ENCODE results near the gene ATP6V1E1.
"Not testable (repeated sequence)": the region's sequence is repeated elsewhere in the genome, so short reads cannot be mapped to it uniquely, and the experiment has no call there.

ATP6V1E1 gene

DNA sequence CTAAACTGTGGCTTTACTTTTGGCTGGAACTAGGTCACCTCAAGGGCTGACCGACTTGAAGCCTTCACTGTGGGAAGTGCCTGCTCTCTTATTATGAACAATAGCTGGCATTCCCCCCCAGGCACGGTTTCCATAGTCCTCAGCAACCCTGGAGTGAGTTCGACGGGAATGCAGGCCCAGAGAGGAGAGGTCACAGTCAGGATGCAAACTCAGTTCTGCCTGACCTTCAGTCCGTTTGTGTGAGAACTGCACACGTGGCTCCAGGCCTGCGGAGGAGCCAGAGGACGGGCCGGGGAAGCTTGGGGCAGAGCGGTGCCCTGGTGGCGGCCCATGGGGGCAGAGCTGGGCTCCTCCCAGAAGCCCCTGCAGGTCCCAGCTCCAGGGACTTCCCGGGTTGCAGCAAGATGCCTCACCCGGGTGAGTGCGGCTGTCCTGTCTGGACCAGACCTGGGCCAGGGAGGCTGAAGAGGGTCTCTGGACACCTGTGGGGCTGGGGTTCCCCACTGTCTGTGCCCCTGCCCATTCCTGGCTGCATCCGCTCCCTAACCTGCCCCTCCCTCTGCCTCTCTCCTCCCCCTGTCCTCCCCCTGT lies 48.0 kb downstream of the ATP6V1E1 start:
- no peak for DNase-seq

DNA sequence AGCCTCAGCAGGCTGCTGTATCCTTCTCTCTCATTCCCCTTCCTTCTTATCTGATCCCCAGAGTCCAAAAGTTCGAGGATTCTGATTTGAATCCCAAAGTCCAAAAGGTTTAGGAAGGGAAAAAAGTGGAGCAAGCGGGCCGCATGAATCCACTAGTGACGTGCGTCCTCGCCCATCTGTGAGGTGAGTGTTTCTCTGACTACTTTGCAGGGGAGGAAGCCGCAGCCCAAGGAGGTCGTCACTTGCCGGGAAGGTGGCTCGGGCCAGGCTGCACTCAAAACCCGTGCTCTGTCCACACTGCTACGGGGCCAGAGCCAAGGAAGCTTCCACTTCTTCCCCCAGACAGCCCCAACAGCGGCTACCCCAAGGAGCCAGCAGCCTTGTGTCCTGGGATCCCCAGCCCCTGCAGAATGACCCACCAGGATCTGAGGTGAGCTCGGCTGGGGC lies 49.0 kb downstream of the ATP6V1E1 start:
- DNase-seq = no peak

GRCh38 chr22:17578136-17578754 lies 50.3 kb downstream of the ATP6V1E1 start:
- no peak for DNase-seq

GRCh38 chr22:17576470-17576869 lies 52.1 kb downstream of the ATP6V1E1 start:
- no peak for DNase-seq

- no peak for DNase-seq
These were observed 52.9 kb downstream of the ATP6V1E1 start for GRCh38 chr22:17575681-17576080.

- DNase-seq = no peak
These were observed 53.4 kb downstream of the ATP6V1E1 start for GRCh38 chr22:17575151-17575550.

- DNase-seq = peak in 1 of 3 donors; percentile 7
These were observed 57.5 kb downstream of the ATP6V1E1 start for GRCh38 chr22:17570851-17571631.

GRCh38 chr22:17569971-17570511 lies 58.5 kb downstream of the ATP6V1E1 start:
- no peak for DNase-seq

DNA sequence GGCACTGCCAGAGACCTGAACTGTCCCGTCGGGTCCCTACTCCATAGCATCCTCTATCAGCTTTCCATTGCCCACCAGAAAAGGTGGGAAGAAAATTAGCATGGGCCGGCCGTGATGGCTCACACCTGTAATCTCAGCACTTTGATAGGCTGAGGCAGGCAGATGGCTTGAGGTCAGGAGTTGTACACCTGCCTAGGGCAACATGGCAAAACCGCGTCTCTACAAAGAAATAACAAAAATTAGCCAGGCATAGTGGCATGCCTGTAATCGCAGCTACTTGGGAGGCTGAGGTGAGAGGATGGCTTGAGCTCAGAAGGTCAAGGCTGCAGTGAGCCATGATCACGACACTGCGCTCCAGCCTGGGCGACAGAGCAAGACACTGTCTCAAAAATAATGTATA lies 61.8 kb downstream of the ATP6V1E1 start:
- no peak for DNase-seq

GRCh38 chr22:17566016-17566687 lies 62.4 kb downstream of the ATP6V1E1 start:
- not testable (repeated sequence) for DNase-seq

DNA sequence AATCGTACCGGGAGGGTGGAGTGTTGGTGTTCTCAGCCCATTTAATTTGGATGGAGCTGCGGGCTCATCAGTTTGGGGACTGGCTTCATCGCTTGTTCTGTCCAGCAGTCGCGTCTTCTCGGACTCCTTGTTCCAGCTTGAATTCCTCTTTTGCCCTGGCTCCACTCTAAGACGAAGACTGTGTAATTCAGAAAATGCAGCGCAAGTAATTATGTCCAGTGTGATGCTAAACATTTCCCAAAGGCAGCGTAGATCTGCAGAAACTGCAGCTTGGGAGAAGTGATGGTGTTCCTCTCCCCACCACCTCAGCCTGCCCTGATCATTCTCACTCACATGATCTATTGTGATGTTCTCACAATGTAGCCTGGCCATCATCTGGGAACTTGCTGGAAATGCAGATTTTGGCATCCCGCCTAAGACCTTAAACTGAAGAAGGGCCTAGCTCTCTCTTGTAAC lies 64.6 kb downstream of the ATP6V1E1 start:
- DNase-seq = no peak

DNA sequence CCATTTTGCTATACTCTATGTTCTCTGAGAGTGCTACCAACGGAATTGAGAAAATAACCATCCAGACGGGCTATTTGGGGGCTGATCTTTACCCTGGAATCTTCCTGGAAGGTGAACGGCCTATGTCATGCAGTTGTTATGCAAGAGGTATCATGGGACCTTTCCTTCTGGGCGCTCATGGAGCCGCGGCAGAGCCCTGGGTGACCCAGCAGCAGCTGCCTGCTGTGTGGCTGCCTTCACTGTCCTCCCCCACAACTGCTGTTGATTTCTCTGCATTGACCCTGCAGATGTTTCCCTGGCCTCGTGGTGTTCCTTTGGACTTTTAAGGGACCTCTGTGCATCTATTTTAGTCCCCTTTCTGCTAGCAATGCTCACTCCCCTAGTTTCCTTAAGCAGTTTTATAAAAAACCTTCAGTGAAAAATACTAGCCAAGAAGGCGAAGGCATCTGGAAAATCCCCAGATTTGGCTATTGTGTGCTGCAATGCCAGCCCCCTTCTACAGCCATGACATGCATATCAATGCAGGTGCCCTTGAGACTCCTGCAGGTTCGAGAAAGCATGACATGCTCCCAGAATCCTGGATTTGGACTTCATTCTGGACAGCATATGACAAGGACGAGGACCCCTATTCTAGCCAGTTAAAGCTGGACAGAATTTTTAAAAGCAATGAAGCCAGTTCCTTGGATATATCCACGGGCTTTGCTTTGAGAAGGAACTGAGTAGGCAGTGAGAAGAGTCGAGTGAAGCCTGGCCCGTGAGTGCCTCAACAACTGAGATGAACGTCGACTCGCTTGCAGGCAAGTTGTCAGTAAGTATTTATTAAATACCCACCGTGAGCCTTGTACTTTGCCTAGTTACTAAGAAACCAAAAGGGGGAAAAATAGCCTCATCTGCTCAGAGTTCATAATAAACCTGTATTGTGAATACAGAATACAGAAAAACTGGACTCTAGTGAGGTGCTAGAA lies 65.4 kb downstream of the ATP6V1E1 start, which contains the start of gene SLC25A18:
SLC25A18 (plus strand) TSS at position 593 of the 965 bp plus-strand sequence. CDS start 16,447 bp downstream, outside the sequence.
- DNase-seq = peak in 2 of 3 donors; percentile 23 to 51

GRCh38 chr22:17559188-17559587 lies 69.4 kb downstream of the ATP6V1E1 start:
- DNase-seq = no peak

DNA sequence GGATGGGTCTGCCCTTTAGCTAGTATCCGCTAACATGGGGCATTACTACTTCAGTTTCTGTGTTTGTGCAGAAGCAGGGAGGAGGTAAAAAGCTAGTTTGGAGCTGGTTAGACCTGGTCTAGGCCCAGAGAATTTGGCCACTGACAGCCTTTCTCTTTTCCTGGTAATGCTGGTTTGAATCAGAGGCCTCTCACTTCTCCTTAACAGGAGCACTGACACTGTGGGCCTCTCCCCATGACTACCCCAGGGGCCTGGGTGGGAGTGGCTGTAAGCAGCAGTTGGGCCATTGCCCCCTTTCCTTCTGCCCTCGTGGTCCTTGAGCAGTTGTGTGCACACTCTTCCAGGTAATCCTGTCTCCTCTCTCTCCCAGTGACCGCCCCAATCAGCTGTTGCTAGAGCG lies 73.7 kb downstream of the ATP6V1E1 start:
- DNase-seq = no peak

DNA sequence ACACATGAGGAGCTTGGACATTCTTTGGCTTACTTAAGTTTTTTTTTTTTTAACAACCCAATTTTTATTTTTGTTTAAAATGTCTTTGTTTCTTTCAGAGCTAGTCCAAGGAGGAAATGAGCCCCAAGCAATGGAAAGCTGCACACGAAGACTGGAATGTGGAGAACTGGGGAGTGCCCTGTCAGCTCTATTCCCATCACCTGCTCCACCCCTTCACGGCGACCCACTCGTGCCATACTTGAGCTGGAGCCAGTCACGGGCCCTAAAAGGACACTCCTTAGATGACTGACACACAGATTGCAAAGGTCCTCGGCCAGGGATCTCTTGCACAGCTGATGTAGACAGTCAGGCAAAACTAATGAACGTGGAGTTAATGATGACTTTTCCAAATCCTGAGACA lies 75.8 kb downstream of the ATP6V1E1 start:
- no peak for DNase-seq

GRCh38 chr22:17549655-17550054 lies 78.9 kb downstream of the ATP6V1E1 start:
- no peak for DNase-seq

- DNase-seq = no peak
These were observed 79.4 kb downstream of the ATP6V1E1 start for GRCh38 chr22:17549183-17549582.

GRCh38 chr22:17548756-17549035 lies 79.9 kb downstream of the ATP6V1E1 start:
- no peak for DNase-seq

DNA sequence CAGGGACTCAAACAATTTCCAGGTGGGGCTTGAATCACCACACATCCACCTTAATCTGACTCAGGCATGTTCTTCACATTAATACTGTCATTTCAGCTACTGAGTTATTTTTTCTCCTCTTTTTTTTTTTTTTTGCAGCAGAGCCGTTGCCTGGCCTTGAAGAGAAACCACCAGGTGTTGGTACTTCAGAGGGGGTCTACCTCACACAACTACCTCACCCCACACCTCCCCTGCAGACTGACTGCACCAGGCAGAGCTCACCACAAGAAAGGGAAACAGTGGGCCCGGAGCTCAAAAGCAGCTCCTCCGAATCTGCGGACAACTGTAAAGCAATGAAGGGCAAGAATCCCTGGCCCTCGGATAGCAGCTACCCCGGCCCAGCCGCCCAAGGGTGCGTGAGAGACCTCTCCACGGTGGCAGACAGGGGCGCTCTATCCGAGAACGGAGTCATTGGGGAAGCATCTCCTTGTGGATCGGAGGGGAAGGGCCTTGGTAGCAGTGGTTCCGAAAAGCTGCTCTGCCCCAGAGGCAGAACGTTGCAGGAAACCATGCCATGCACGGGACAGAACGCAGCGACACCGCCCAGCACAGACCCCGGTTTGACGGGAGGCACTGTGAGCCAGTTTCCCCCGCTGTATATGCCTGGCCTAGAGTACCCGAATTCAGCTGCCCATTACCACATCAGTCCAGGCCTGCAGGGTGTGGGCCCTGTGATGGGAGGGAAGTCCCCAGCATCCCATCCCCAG lies 80.4 kb downstream of the ATP6V1E1 start:
- no peak for DNase-seq

GRCh38 chr22:17542452-17542851 lies 86.1 kb downstream of the ATP6V1E1 start:
- no peak for DNase-seq

All from suppressor macrophage treated with lipopolysaccharide for 1 hour (primary cell).